ENCODE measurements around the gene S100A3.
"Not testable (repeated sequence)": the region's sequence is repeated elsewhere in the genome, so short reads cannot be mapped to it uniquely, and the experiment has no call there.

Gene S100A3, protein sequence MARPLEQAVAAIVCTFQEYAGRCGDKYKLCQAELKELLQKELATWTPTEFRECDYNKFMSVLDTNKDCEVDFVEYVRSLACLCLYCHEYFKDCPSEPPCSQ

DNA sequence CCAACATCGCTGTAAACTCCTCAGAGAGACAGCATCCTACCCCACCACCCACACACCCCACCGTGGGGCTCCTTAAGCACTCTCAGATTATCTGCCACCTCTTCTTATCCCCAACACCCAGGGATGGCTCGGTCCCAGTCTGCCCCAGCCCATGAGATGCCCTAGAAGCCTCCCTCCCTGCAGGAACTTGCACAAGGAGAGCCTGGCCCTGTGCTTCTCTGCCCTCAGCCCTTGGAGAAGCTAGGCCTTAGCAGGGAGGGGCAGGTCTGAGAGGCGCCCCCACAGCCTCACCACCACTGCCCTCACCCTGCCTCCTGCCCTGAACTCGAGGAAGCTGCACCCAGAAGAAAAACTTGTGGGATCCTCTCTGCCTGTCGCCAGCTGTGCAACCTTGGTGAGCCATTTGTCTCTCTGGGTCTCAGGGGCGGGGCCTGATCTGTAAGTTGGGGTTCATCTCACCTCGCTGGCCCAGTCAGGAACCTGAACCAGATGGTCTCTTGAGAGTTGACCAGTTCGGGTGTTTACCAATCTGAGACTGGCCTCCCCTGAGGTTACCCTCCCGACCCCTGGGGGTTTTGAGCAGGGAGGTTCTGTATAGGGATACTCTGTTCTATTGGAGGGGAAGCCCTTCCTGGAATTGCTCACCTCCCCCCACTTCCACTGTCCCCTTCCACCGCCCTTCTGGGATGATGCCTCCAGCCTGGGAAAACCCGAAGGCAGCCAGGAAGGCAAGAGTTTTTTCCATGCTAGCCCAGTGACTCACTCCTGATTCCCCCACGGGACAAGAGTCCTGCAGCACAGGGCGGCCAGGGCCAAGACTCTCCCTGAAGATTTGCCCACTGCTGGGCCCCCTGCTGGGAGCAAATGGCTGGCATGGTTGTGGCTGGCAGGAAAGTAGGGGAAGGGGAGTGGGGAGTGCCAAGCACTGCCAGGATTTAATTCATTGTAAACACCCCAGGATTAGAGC is at the start of gene S100A3:
Gene S100A3, minus strand, starts transcription at position 537 of the 967 bp plus-strand sequence. CDS start 773 bp downstream, outside the sequence.
- peak; percentile 90 for DNase-seq (ENCODE audit: low spot score)
- peak; percentile 86 for FAIRE-seq

DNA sequence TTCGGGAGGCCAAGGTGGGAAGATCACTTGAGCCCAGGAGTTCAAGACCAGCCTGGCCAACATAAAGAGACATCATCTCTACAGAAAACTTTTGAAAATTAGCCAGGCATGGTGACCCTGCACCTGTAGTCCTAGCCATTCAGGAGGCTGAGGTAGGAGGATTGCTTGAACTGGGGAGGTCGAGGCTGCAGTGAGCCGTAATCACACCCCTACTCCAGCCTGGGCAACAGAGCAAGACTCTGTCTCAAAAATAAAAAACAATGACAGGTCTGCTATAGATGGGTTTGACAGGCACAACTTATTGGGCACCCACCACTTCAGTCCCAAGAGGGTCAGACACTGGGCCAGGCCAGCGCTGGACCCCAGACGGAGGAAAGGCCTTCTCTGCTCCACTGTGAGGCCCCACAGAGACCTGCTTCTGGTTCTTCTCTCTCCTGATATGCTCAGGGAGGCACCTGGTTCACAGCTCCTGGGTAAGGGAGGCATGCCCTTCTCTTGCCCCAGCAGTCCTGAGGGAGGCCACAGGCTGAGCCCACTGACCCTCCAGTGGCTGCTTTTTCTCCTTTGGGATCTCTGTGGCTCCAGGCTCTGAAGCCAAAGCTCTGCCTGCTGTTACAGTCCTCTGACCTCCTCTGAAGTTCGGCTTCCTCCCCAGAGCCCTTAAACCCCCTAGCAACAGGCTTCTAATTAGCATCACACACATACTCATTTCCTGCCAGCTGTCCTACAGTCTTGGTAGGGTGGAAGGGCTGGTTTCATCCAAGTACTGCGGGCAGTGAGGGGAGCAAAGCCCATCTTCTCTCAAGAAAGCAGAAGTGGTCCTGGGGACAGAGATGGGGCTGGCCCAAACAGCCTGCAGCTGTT is 49.5 kb upstream of the S100A3 start:
- FAIRE-seq (no peak), DNase-seq (ENCODE audit: low spot score) (no peak)

DNA sequence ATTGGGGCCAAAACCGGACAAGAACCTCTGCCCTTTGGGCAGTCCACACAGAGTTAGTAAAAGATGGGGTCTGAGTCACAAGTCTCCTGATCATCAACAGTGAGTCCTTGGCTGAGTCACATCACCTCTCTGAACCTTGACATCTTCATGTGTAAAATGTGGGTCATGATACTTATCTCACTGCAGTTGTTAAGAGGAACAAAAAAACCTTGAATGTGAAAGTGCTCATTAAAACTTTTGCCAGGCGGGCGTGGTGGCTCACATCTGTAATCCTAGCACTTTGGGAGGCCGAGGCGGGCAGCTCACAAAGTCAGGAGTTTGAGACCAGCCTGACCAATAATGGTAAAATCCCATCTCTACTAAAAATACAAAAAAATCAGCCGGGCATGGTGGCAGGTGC is 48.1 kb upstream of the S100A3 start:
- FAIRE-seq (peak; percentile 69), DNase-seq (ENCODE audit: low spot score) (peak; percentile 80)

DNA sequence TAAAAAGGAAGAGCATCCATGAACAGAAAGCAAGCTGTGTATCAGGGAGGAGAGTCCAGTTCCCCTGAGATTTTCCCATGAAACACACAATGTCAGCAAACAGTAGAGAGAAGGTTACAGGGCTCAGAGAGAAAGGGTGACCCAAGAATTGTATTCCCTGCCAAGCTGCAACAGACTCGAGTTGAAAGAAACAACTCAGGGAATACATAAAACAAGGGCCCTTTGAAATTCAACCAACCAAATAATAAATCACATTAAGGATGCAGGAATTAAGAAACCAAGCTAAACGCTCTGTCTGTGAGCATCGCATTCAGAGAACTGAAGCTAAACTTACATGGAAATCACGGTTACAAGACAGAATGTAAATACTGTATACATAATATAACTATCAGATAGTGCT is 43.7 kb upstream of the S100A3 start:
- no peak for FAIRE-seq
- no peak for DNase-seq (ENCODE audit: low spot score)

DNA sequence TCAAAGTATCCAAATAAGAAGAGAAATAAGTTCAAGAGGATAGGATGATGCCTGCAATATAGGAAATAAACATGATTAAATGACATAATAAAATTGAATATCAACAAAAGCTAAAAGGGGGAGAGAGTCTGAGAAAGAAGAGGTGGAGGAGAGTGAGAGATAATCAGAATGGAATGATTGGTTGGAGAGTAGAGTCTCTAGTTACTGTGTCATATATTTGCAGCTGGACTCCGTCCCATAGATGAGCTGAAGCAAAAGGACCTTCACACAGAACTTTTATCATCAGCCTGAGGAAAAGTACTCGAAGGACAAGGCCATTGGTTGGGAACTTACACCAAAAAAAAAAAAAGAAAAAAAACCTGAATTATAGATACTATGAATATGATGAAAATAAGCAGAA is 39.4 kb upstream of the S100A3 start:
- no peak for FAIRE-seq
- no peak for DNase-seq (ENCODE audit: low spot score)

DNA sequence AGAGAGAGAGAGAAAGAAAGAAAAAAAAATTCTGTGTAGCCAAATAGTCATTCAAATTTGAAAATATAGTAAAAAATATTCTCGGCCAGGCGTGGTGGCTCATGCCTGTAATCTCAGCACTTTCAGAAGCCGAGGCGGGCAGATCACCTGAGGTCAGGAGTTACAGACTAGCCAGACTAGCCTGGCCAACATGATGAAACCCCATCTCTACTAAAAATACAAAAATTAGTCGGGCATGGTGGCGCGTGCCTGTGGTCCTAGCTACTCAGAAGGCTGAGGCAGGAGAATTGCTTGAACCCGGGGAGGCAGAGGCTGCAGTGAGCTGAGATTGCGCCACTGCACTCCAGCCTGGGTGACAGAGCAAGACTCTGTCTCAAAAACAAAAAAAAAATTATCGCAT is 39.0 kb upstream of the S100A3 start:
- FAIRE-seq; DNase-seq (ENCODE audit: low spot score): not testable (repeated sequence)

DNA sequence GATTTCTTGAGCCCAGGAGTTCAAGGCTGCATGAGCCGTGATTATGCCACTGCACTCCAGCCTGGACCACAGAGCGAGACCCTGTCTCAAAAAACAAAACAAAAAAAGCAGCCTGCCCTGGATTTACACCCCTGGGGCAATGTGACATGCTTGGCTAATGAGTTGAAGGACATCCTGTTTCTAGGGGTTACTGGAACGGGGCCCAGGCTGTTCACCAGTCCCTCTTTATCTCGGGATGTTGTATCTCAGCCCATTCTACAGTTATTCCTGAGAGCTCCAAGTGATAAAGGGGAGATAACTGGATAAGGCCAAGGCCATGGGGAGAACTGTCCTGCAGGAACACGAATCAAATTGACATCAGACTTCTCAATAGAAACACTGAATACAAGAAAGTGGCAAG is 38.3 kb upstream of the S100A3 start:
- FAIRE-seq (no peak), DNase-seq (ENCODE audit: low spot score) (no peak)

DNA sequence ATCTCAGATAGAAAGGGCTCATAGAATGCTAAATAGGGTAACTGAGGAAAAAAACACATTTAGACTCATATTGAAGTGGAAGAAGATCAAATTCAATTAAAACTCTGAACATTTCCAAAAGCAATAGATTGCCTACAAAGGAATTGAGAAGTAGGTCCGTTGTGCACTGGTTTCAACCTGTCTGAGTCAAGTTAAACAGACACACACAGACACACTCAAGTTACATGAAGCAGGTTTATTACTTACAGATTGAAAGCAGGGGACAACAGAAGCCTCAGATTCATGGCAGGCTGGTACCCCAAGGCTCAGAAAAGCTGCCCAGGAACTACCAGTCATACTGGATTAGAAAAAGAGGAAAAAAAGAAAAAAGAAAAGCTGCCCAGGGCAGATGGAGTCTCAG is 37.3 kb upstream of the S100A3 start:
- no peak for FAIRE-seq
- no peak for DNase-seq (ENCODE audit: low spot score)

DNA sequence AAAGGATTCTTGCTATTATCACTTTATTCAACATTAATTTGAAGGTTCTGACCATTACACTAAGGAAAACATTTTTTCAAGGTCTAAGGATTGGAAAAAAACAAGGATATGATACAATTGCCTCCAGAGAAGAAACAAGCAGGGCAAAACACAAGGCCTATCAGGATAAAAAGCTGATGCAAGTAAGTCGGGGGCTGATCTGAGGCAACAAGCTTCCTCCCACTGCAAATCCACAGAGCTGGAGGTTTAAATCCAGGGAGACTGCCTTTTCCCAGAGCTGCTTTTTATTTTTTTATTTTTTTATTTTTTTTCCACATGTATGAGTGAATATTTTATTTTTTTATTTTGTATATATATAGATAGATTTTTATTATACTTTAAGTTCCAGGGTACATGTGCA is 35.9 kb upstream of the S100A3 start:
- FAIRE-seq (no peak), DNase-seq (ENCODE audit: low spot score) (no peak)

DNA sequence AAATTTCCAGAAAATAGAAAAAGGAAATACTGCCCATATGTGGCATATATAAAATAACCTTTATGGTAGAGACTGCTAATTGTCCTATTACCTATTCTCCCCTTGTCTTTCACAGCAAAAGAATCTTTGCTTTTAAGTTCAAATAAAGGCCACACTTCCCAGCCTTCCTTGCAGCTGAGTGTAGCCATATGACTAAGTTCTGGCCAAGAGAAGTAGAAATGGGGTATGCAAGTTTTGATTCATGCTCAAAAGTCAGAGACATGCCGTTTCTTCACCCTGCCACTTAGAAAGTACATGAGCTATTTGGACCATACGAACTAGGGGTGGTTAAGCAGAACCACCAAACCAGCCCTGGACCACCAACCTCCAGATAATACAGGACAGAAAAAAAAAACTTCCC is 34.9 kb upstream of the S100A3 start:
- DNase-seq (ENCODE audit: low spot score) (no peak), FAIRE-seq (no peak)

DNA sequence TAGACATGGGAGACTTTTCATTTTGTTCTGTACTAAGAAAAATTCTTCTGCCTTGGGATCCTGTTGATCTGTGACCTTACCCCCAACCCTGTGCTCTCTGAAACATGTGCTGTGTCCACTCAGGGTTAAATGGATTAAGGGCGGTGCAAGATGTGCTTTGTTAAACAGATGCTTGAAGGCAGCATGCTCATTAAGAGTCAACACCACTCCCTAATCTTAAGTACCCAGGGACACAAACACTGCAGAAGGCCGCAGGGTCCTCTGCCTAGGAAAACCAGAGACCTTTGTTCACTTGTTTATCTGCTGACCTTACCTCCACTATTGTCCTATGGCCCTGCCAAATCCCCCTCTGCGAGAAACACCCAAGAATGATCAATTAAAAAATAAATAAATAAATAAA is 34.5 kb upstream of the S100A3 start:
- FAIRE-seq: not testable (repeated sequence)

DNA sequence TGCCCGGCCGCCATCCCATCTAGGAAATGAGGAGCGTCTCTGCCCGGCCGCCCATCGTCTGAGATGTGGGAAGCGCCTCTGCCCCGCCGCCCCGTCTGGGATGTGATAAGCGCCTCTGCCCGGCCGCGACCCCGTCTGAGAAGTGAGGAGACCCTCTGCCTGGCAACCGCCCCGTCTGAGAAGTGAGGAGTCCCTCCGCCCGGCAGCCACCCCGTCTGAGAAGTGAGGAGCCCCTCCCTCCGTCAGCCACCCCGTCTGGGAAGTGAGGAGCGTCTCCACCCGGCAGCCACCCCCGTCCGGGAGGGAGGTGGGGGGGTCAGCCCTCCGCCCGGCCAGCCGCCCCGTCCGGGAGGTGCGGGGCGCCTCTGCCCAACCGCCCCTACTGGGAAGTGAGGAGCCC is 33.8 kb upstream of the S100A3 start:
- DNase-seq (ENCODE audit: low spot score); FAIRE-seq: not testable (repeated sequence)

More for the DNA sequence above, 34.5 kb upstream of the S100A3 start:
- not testable (repeated sequence) for DNase-seq (ENCODE audit: low spot score)

DNA sequence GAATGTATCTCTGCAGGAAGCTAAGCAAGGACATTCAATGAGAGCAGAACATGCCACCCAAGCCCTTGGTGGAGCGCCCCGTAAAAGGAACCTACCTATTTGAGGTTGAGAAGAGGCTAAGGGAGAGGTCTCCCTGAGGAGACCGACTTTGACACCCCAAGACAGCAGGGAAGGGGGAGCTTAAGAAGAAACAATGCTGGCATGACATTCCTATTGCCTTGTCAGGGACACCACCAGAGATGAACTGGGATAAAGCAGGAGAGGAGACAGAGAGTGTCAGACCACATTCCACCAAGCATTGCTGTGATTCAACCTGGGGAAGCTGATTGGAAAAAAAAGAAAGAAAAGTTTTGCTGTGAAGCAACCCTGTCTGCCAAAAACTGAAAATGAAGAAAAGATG is 29.9 kb upstream of the S100A3 start:
- no peak for FAIRE-seq

DNA sequence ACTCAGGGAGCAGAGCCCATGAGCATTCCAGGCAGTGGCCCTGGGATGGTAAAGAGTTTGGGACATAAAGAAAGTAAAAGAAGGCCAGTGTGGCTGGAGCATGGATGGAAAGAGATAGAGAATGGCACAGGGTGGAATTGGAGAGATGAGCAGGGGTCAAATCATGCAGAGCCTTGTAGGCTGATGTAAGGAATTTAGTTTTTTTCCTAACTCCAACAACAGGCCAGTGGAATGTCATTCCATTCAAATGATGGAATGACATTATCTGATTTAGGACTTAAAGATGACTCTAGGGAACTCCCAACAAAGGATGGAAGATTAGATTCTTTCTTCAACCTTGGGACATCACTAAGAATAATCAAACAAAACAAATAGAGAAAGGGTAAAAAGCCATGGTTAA is 29.4 kb upstream of the S100A3 start:
- DNase-seq (ENCODE audit: low spot score) (peak; percentile 11), FAIRE-seq (no peak)

More for the DNA sequence above, 29.9 kb upstream of the S100A3 start:
- DNase-seq (ENCODE audit: low spot score): no peak

DNA sequence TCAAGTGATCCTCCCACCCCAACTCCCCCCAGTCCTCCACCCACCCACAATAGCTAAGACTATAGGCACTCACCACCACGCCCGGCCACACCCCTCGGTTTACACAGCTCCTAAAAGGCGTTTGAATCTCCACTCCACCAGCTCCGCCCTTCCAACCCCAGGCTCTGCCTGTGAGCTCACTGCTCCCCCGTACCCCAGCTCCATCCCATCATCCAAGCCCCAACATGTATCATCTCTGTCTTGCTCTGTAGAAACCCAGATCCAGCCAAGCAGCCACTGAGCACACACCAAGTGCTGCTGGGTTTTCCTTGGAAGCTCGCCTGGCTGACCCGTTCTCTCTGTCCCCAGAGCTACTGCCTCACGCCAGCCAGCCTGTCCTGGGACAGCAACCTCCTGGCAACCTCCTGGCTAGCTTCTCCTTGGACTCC is 28.6 kb upstream of the S100A3 start:
- no peak for FAIRE-seq
- DNase-seq (ENCODE audit: low spot score): no peak

DNA sequence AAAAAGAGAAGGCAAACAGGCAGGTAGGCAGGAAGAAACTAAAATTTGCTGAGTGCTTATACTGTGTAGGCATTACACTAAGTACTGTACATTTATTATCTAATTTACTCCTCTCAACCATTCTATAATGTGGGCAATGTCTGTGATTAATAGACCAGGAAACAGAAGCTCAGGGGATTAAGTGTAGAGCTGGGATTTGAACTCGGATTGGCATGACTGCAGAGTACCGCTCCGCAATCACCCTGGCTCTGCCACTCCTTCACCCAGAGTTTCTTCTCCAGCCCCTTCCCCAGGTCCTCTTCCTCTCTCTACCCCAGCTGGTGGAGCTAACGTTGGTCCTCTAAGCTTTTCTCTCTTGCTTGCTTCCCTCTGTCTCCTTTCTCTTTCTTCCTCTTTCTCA is 28.1 kb upstream of the S100A3 start:
- no peak for DNase-seq (ENCODE audit: low spot score)
- FAIRE-seq: no peak

DNA sequence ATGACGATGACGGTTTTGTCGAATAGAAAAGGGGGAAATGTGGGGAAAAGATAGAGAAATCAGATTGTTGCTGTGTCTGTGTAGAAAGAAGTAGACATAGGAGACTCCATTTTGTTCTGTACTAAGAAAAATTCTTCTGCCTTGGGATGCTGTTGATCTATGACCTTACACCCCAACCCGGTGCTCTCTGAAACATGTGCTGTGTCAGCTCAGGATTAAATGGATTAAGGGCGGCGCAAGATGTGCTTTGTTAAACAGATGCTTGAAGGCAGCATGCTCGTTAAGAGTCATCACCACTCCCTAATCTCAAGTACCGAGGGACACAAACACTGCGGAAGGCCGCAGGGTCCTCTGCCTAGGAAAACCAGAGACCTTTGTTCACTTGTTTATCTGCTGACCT is 26.4 kb upstream of the S100A3 start:
- DNase-seq (ENCODE audit: low spot score); FAIRE-seq: not testable (repeated sequence)

DNA sequence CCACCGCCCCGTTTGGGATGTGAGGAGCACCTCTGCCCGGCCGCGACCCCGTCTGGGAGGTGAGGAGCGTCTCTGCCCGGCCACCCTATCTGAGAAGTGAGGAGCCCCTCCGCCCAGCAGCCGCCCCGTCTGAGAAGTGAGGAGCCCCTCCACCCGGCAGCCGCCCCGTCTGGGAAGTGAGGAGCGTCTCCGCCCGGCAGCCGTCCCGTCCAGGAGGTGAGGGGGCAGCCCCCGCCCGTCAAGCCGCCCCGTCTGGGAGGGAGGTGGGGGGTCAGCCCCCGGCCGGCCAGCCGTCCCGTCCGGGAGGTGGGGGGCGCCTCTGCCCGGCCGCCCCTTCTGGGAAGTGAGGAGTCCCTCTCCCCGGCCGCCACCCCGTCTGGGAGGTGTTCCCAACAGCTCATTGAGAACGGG is 26.0 kb upstream of the S100A3 start:
- not testable (repeated sequence) for DNase-seq (ENCODE audit: low spot score); FAIRE-seq

DNA sequence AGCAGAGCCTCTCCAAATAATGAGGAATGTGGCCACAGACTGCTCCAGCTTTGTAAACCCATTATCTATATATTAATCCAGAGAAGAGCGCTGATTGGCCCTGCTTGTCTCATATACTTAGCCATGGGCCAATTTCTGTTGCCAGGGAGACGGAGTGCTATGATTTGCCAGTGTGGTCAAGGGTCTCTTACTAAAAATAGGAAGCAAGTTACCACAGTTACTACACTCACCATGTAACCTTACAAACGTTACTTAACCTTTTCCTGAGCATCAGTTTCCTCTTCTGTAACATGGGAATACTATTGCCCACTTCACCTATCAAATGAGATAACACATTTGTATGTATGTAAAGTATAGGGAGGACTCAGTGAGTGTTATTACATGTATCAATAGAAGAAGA is 24.3 kb upstream of the S100A3 start:
- FAIRE-seq (no peak), DNase-seq (ENCODE audit: low spot score) (no peak)

DNA sequence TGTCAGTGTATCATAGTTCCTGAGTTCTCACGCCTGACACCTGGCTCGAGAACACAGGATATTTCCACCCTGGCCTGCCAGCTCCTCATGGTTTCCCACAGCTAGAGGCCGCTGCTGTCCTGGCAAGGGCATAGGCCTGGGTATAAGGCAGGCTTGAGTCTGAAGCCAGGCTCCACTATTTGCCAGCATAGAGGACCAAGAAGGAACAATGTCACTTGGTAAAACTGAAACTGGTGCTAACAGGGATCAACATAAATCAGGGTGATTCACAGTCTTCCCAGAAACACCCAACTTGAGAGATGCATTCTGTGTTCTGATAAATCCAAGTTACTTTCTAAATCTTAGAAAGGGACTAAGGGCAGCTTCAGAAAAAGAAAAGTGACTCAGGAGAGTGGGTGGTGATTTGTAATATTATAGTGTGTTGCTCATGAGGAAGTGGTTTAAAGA is 23.5 kb upstream of the S100A3 start:
- peak; percentile 81 for DNase-seq (ENCODE audit: low spot score)
- peak; percentile 39 for FAIRE-seq

DNA sequence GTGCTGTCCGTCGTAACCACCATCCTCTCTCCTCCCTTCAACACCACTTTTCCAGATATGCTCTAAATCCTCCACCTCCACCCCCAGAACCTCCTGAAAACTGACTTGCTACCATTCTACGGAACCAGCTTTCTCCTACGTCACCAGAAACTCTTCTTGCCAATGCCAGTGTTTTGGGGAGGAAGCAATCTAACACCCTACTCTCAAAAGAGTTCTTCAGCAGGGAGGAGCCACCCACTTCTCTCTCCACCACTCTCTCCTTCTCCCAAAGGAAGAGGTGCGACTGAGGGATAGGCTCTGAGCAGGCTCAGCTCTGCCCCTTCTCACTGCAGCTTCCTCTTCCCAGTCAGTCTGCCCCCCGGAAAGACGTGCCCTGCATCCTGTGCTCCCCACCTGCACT is 22.6 kb upstream of the S100A3 start:
- FAIRE-seq: no peak

DNA sequence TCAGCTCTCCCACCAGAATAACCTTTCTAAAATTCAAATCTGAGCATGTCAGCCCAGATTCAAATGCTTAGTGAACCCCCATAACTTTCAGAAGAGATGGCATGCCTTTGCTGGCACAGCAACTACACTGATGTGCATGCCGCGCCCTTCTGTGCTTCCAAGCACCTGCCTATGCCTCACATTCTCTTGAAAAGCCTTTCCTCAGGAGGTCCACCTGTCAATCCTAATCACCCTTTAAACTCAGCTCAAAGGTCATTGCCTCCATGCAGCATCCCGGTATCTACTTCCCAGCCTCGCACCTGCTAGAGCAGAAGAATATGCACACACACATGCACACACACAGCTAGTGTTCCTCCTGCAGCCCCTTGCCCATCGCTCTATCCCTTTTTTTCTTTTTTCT is 21.8 kb upstream of the S100A3 start:
- FAIRE-seq: no peak
- no peak for DNase-seq (ENCODE audit: low spot score)

More for the DNA sequence above, 22.6 kb upstream of the S100A3 start:
- no peak for DNase-seq (ENCODE audit: low spot score)

Data from RCC 7860 (cell line).